GM19351 (cell line): ENCODE measurements around the gene PDE6A.

Experiments used
- ATAC-seq: cut with Tn5 transposase; IDR thresholded peaks from one replicate; pipeline ENCODE4 v1.9.1; 2021; ENCODE audit warnings: mild to moderate bottlenecking, moderate library complexity; ENCODE audit not compliant: unreplicated experiment

The PDE6A gene

DNA sequence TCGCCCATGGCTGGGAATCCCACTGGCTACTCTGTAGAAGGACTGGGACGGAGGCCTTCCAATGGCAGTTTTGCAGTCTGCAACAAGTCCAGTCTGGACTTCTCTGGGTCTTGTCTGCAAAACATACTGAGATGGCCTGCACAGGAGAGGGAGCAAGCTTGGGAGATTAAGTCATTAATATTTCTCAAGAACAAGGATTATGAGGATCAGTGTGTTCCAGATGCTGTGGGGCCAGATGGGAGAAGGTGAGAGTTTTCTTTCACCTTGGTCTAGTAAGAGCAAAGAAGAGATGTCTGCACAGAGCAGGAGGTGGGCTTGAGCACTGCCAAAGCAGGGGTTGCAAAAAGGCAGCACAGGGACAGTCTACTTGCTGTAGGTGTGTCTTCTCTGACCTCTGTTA is at the start of gene PDE6A:
Gene PDE6A, minus strand, starts transcription at position 128 of the 400 bp plus-strand sequence. Its CDS starts 120 bp downstream, at position 8.
- ATAC-seq, result no peak

DNA sequence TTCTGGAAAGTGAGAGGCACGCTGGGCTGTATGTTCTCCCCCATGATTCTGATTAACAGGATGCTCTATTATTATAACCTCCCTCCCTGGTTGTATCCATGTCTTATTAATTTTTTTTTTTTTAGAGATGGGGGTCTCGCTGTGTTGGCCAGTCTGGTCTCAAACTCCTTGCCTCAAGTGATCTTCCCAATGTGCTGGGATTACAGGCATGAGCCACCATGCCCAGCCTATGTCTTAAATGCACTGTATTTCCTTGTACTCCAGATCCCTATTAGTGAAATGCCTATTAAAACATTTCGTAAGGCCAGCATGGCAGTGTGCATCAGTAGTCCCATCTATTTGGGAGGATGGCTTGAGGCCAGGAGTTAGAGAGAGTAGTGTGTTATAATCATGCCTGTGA is 48.9 kb upstream of the PDE6A start:
- ATAC-seq, result no peak

- ATAC-seq, result peak; percentile 85
Observed at GRCh38 chr5:149990518-149991376, 46.2 kb upstream of the PDE6A start.

DNA sequence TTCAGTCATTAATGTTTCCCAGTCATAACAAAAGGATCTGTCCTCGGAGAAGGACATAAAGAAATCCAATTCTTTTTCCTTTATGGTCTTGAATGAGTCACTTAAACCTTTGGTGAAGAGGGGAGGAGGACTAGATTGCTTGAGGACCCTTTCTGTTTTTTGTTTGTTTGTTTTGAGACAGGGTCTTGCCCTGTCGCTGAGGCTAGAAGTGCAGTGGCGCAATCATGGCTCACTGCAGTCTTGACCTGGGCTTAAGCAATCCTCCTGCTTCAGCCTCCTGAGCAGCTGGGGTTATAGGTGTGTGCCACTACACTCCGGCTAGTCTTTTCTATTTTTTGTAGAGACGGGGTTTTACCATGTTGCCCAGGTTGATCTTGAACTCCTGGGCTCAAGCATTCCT is 43.5 kb upstream of the PDE6A start:
- ATAC-seq, result no peak

DNA sequence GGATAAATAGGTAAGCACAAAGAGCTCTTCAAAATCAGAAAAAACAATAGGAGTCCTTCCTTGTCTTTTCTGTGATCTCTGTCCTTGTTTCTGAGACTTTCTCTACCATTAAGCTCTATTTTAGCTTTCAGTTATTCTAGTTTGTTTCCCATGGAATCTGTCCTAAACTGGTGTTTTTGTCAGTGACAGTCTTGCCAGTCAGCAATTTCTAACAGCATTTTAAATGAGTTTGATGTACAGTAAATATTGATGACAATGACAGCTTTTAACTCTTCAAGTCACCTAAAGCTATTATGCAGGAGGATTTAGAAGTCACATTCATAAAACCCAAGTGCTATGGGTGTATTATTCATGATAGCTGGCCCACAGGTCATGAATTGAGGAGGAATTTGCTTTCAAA is 37.9 kb upstream of the PDE6A start:
- ATAC-seq, result no peak

GRCh38 chr5:149981206-149981605 is 36.6 kb upstream of the PDE6A start:
- no peak for ATAC-seq

DNA sequence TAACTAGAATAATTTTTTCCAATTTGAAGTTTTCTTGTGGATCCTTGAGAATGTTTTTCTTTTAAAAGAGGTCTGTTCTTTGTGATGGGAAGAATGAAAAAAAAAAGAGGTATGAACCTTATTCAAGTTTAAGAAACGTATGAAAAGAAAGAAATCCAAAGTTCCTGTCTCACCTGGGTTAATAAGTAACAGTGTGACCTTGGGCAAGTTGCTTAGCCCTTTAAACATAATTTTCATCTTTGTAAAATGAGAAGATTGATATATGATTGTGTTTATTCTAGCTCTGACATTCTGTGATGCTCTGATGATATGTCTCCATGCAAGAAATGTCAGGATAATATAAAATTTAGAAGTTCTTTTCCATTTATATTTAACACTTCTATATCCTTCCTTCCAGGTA is 35.3 kb upstream of the PDE6A start:
- no peak for ATAC-seq

- ATAC-seq, result no peak
Observed at GRCh38 chr5:149975409-149975808, 30.8 kb upstream of the PDE6A start.

- ATAC-seq, result no peak
Observed at GRCh38 chr5:149969181-149969930, 24.8 kb upstream of the PDE6A start.

- ATAC-seq, result no peak
Observed at GRCh38 chr5:149966946-149967345, 22.4 kb upstream of the PDE6A start.

DNA sequence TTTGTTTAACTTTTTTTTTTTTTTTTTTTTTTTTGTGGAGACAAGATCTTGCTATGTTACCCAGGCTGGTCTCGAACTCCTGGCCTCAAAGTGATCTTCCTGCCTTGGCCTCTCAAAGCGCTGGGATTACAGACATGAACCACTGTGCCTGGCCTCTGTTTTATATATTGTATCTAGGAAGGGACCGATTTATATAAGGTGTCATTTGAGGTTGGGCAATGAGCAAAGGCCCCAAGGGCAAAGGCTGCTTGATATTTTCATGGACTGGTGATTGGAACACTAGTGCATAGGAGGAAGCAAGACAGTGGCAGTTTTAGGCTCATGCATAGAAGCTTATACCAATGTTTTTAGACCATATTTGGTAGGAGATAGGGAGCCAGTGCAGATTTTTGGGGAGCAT is 19.1 kb upstream of the PDE6A start:
- ATAC-seq, result no peak

GRCh38 chr5:149962601-149963300 is 18.2 kb upstream of the PDE6A start:
- ATAC-seq, result no peak

DNA sequence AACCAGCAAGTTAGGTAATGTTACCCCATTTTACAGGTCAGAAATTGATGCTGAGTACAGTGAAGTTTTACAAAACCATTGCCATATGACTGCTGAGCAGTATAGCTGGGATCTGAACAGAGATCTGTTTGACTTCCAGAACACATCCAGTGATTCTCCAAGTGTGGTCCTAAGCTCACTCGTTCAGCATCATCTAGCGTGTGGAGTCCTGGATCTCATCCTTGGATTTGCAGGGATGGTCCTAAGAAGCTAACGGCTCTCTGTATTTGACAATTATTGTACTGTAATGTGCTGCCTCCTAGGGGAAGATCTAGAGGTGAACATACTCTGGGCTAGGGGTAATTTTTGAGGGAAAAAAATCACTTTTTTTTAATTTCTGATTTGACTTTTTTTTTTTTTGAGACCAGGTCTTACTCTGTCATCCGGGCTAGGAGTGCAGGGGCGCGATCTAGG is 17.4 kb upstream of the PDE6A start:
- no peak for ATAC-seq

- no peak for ATAC-seq
Observed at GRCh38 chr5:149961186-149961685, 16.6 kb upstream of the PDE6A start.

DNA sequence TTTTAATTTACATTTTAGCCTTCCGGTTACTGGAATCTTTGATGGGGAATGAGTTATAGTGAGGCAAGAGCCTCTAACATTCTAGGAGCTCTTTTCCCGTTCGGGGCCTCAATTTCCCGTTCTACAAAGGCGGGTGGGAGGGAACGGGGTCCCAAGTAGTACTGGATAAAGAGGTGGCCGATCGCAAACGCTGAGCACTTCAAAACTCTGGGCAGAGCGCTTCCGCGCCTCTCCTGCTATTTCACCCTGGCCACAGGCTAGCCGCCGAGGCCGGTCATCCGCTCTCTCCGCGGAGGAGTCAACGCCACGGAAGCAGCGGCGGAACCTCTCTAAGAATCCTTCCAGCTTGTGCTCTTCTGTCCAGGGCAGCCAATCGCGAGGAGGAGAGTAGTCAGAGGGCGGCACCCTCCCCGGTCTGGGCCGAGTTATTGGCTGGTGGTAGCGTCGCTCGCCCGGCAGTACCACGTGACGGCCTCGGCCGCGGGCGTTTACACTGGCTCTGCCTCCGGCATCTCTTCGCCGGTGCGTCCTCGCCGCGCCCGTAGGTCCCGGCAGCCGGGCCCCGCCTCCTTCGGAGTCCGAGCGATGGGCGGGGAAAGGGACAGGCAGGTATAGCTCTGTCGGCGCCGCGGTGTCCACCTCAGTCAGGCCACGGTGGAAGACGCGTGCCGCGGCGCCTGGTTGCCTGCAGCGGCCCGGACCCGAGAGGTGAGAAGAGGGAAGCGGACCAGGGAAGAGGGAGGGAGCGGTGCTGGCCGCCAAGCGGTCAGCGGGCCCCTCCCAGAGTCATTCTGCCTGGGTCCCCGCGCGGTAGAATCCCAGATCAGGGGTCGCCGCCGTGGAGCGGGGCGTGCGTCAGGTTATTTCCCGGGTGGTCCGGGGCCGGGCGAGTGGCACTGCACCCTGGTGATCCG is 15.9 kb upstream of the PDE6A start, which contains the start of gene SLC26A2:
Gene SLC26A2, plus strand, starts transcription at position 487 of the 914 bp plus-strand sequence. CDS start 16,895 bp downstream, outside the sequence.
- ATAC-seq, result peak; percentile 99

GRCh38 chr5:149959406-149960236 is 15.0 kb upstream of the PDE6A start:
- peak; percentile 16 for ATAC-seq

GRCh38 chr5:149957855-149958254 is 13.3 kb upstream of the PDE6A start:
- ATAC-seq, result no peak

- no peak for ATAC-seq
Observed at GRCh38 chr5:149956685-149957084, 12.1 kb upstream of the PDE6A start.

DNA sequence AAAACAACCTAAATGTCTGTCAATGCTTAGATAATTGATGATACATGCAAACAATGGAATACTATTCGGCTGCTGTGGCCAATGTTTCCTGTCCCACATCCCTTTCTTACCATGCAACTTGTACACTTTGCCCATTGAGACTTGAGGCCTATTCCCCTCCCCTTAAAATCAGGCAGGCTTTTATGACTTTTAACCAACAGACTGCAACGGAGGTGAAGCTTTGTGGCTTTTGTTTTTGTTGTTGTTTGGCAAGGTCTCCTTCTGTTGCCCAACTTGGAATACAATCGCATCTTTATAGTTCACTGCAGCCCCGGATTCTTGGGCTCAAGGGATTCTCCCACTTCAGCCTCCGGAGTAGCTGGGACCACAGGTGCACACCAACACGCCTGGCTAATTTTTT is 10.2 kb upstream of the PDE6A start:
- no peak for ATAC-seq
